Fibroblast of lung (primary cell): ENCODE data around the gene SLC2A1. TPM values are rescaled to one million over a fixed set of nuclear protein-coding genes. Genes with fewer than 3 reads are reported as not detected.

Experiments
- DNase-seq, 2 donors: peaks; one replicate each; pipeline versions ENCODE4 v3.0.0 to v3.0.0-alpha.2; 2010; ENCODE audit warnings: low read depth in 2 of 2
- H2AFZ ChIP-seq: 2 replicates; pipeline ENCODE4 v1.5.1; 2012; ENCODE audit warnings: low read length, control low read depth, inconsistent platforms
- H3K27ac ChIP-seq: 2 replicates; pipeline ENCODE4 v1.5.1; 2011; ENCODE audit warnings: low read length, control low read depth; ENCODE audit not compliant: insufficient read depth
- H3K27me3 ChIP-seq: 2 replicates; pipeline ENCODE4 v1.5.1; 2011; ENCODE audit warnings: mild to moderate bottlenecking, low read length; ENCODE audit not compliant: control insufficient read depth, insufficient read depth
- H3K36me3 ChIP-seq: 2 replicates; pipeline ENCODE4 v1.5.1; 2011; ENCODE audit warnings: low read length; ENCODE audit not compliant: control insufficient read depth, insufficient read depth
- H3K4me1 ChIP-seq: 2 replicates; pipeline ENCODE4 v1.5.1; 2011; ENCODE audit warnings: low read length; ENCODE audit not compliant: control insufficient read depth, insufficient read depth; ENCODE audit errors: extremely low read depth
- H3K4me2 ChIP-seq: 2 replicates; pipeline ENCODE4 v1.5.1; 2011; ENCODE audit warnings: low read length, control low read depth; ENCODE audit not compliant: insufficient read depth; ENCODE audit errors: extremely low read depth
- H3K4me3 ChIP-seq, 4 experiments: fragments of 200-600 bp in 1 of 4; sonication (generic) in 1 of 4; replicated peaks in 1 of 4; 2 replicates each; pipeline ENCODE4 v1.5.1; 2011 to 2016; ENCODE audit warnings: low read length in 4 of 4, low read depth in 3 of 4, mild to moderate bottlenecking in 3 of 4, control low read depth in 2 of 4, inconsistent platforms in 1 of 4, mixed read lengths in 1 of 4; ENCODE audit not compliant: insufficient read depth in 1 of 4; ENCODE audit errors: control extremely low read depth in 1 of 4
- H3K79me2 ChIP-seq: 2 replicates; pipeline ENCODE4 v1.5.1; 2012; ENCODE audit warnings: mild to moderate bottlenecking, low read length, inconsistent platforms; ENCODE audit not compliant: control insufficient read depth, insufficient read depth
- H3K9ac ChIP-seq: 2 replicates; pipeline ENCODE4 v1.5.1; 2011; ENCODE audit warnings: mild to moderate bottlenecking, low read length, control low read depth; ENCODE audit not compliant: insufficient read depth
- H3K9me3 ChIP-seq: 2 replicates; pipeline ENCODE4 v1.5.1; 2012; ENCODE audit warnings: low read depth, low read length; ENCODE audit not compliant: control insufficient read depth, insufficient read depth
- H4K20me1 ChIP-seq: 2 replicates; pipeline ENCODE4 v1.5.1; 2011; ENCODE audit warnings: low read length; ENCODE audit not compliant: control insufficient read depth, insufficient read depth; ENCODE audit errors: extremely low read depth
- EZH2 ChIP-seq: IDR thresholded peaks from 2 replicates; pipeline ENCODE4 v1.5.1; 2012; ENCODE audit warnings: low read length, control low read depth, mild to moderate bottlenecking; ENCODE audit errors: missing control alignments
- polyA plus RNA-seq, 2 donors: library from polyadenylated mRNA; depleted of rRNA in 1 of 2; stranded (reverse) in 1 of 2; unstranded in 1 of 2; fragments of >200 nt; gene quantifications; 2 replicates each; pipeline ENCODE4 v1.2.1, GENCODE V29; 2011 to 2012; ENCODE audit warnings: missing spikeins in 1 of 2
- total RNA-seq: library from RNA; depleted of rRNA; stranded (reverse); fragments of >200 nt; gene quantifications from 2 replicates; pipeline ENCODE4 v1.2.1, GENCODE V29; 2014
- TF ChIP-seq, protein P1 (sequence below), 2 donors: IDR thresholded peaks in 1 of 2; conservative IDR thresholded peaks in 1 of 2; 1 replicate in 1 of 2; 2 replicates in 1 of 2; pipeline ENCODE4 v1.5.1; 2011 to 2012; ENCODE audit warnings: low read length in 2 of 2, control low read depth in 1 of 2, inconsistent platforms in 1 of 2, low read depth in 1 of 2, mild to moderate bottlenecking in 1 of 2

The SLC2A1 gene
- total and polyA plus RNA-seq, 2 donors (not counting 1 experiment from before 2014, with no cell fraction given) = 29.9 to 56.5 TPM

- Histone ChIP-seq H3K27ac (no peak overlapping the region), H3K9ac (no peak overlapping the region), H3K4me3 (no peak overlapping the region), H3K4me2 (no peak overlapping the region), H3K36me3 (no peaks in the 10 kb centered on the region), H4K20me1 (no peaks in the 10 kb centered on the region), H3K79me2 (no peaks in the 10 kb centered on the region), H3K4me1 (no peaks in the 10 kb centered on the region), H3K9me3 (no peaks in the 10 kb centered on the region), H2AFZ (no peak overlapping the region), H3K27me3 (no peaks in the 10 kb centered on the region)
- peak in 1 of 2 donors; percentile 9 for DNase-seq
- no peak for TF ChIP-seq EZH2
- TF ChIP-seq, protein P1, sequence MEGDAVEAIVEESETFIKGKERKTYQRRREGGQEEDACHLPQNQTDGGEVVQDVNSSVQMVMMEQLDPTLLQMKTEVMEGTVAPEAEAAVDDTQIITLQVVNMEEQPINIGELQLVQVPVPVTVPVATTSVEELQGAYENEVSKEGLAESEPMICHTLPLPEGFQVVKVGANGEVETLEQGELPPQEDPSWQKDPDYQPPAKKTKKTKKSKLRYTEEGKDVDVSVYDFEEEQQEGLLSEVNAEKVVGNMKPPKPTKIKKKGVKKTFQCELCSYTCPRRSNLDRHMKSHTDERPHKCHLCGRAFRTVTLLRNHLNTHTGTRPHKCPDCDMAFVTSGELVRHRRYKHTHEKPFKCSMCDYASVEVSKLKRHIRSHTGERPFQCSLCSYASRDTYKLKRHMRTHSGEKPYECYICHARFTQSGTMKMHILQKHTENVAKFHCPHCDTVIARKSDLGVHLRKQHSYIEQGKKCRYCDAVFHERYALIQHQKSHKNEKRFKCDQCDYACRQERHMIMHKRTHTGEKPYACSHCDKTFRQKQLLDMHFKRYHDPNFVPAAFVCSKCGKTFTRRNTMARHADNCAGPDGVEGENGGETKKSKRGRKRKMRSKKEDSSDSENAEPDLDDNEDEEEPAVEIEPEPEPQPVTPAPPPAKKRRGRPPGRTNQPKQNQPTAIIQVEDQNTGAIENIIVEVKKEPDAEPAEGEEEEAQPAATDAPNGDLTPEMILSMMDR (conservative IDR thresholded peaks at IDR 0.05 in 1 of 2, IDR thresholded peaks at IDR 0.05 in 1 of 2; ENCODE audit: low read depth in 1 of 2, low read length in 2 of 2) = no peak
Measured at GRCh38 chr1:42886800-42887199, 71.9 kb downstream of the SLC2A1 start.

- no peak overlapping the region for H2AFZ ChIP-seq
- no peak for TF ChIP-seq EZH2
- TF ChIP-seq, protein P1 (conservative IDR thresholded peaks at IDR 0.05 in 1 of 2, IDR thresholded peaks at IDR 0.05 in 1 of 2; ENCODE audit: low read depth in 1 of 2, low read length in 2 of 2) = no peak
- no peak overlapping the region for H3K4me2 ChIP-seq
- H3K4me1 ChIP-seq = no peaks in the 10 kb centered on the region
- no peak overlapping the region for H3K4me3 ChIP-seq
- no peak for DNase-seq
- H3K27me3 ChIP-seq = no peaks in the 10 kb centered on the region
- no peaks in the 10 kb centered on the region for H4K20me1 ChIP-seq
- no peaks in the 10 kb centered on the region for H3K36me3 ChIP-seq
- H3K79me2 ChIP-seq = no peaks in the 10 kb centered on the region
- no peak overlapping the region for H3K27ac ChIP-seq
- no peaks in the 10 kb centered on the region for H3K9me3 ChIP-seq
- no peak overlapping the region for H3K9ac ChIP-seq
Measured at GRCh38 chr1:42886046-42886739, 72.5 kb downstream of the SLC2A1 start.

DNA sequence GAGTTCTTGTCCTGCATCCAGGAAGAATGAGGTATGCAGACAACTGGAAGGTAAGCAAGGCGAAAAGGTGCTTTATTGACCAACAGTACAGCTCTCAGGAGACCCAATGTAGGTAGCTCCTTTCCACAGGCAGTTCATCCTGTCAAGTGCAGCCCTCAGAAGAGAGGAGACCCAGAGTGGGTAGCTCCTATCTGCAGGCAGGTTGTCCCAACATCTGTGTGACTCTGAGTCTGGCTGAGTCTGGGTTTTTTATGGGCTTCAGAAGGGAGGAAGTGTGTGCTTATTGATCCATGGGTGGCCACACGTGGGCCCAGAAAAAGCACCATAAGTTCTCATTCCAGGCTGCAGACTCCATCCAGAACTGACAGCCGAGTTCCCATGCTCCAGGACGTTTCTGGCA lies 78.3 kb downstream of the SLC2A1 start:
- no peak overlapping the region for H3K9ac ChIP-seq
- H3K4me1 ChIP-seq = no peaks in the 10 kb centered on the region
- TF ChIP-seq EZH2 = no peak
- H3K27ac ChIP-seq = no peak overlapping the region
- peaks cover 3% of the 10 kb centered on the region for H3K27me3 ChIP-seq
- DNase-seq = no peak
- no peaks in the 10 kb centered on the region for H4K20me1 ChIP-seq
- no peaks in the 10 kb centered on the region for H3K79me2 ChIP-seq
- H3K4me2 ChIP-seq = no peak overlapping the region
- no peaks in the 10 kb centered on the region for H3K9me3 ChIP-seq
- H2AFZ ChIP-seq = no peak overlapping the region
- no peak overlapping the region for H3K4me3 ChIP-seq
- no peaks in the 10 kb centered on the region for H3K36me3 ChIP-seq
